GM23338 (cell line): ENCODE measurements around the gene ZNF311. TPM values are rescaled to one million over a fixed set of nuclear protein-coding genes. Genes with fewer than 3 reads are reported as not detected.

Experiments used
- ATAC-seq: fragments of 200-7000 bp; cut with Tn5 transposase; 3 replicates; pipeline ENCODE4 v1.9.1; 2020
- DNase-seq: peaks from one replicate; pipeline ENCODE4 v3.0.0-alpha.2; 2015; ENCODE audit warnings: low spot score
- H2AFZ ChIP-seq: fragments of 200-600 bp; sonication (generic); 2 replicates; pipeline ENCODE4 v1.8.0; 2016; ENCODE audit warnings: antibody characterized with exemption, mild to moderate bottlenecking, moderate library complexity
- H3F3A ChIP-seq: fragments of 200-600 bp; sonication (generic); replicated peaks from 2 replicates; pipeline ENCODE4 v1.8.0; 2017; ENCODE audit warnings: antibody characterized with exemption, mixed run types, low read depth
- H3K27ac ChIP-seq: fragments of 200-600 bp; sonication (generic); 2 replicates; pipeline ENCODE4 v1.6.1; 2016; ENCODE audit warnings: low read depth
- H3K27me3 ChIP-seq: fragments of 200-600 bp; sonication (generic); 2 replicates; pipeline ENCODE4 v1.8.0; 2016; ENCODE audit warnings: mild to moderate bottlenecking, mixed run types, moderate library complexity; ENCODE audit not compliant: insufficient read depth
- H3K36me3 ChIP-seq: fragments of 200-600 bp; sonication (generic); 2 replicates; pipeline ENCODE4 v1.8.0; 2016; ENCODE audit warnings: mild to moderate bottlenecking; ENCODE audit not compliant: insufficient read depth
- H3K4me1 ChIP-seq: fragments of 200-600 bp; sonication (generic); 2 replicates; pipeline ENCODE4 v1.8.0; 2016; ENCODE audit warnings: mild to moderate bottlenecking, moderate library complexity; ENCODE audit not compliant: insufficient read depth
- H3K4me2 ChIP-seq: fragments of 200-600 bp; sonication (generic); 2 replicates; pipeline ENCODE4 v1.7.1; 2017; ENCODE audit warnings: mixed run types
- H3K4me3 ChIP-seq: fragments of 200-600 bp; sonication (generic); 2 replicates; pipeline ENCODE4 v1.6.1; 2016; ENCODE audit warnings: mixed run types
- H3K79me2 ChIP-seq: fragments of 200-600 bp; sonication (generic); replicated peaks from 2 replicates; pipeline ENCODE4 v1.8.0; 2017; ENCODE audit warnings: mild to moderate bottlenecking; ENCODE audit not compliant: insufficient read depth
- H3K9me2 ChIP-seq: fragments of 200-600 bp; sonication (generic); 2 replicates; pipeline ENCODE4 v1.8.0; 2017; ENCODE audit not compliant: insufficient read depth
- H4K20me1 ChIP-seq: fragments of 200-600 bp; sonication (generic); replicated peaks from 2 replicates; pipeline ENCODE4 v1.8.0; 2017; ENCODE audit warnings: mild to moderate bottlenecking; ENCODE audit not compliant: insufficient read depth
- H3K27ac Mint-ChIP-seq: 2 replicates; pipeline ENCODE4 v1.8.0; 2020; ENCODE audit warnings: inconsistent platforms, mild to moderate bottlenecking, moderate library complexity, mixed read lengths
- H3K27me3 Mint-ChIP-seq: 3 replicates; pipeline ENCODE4 v1.8.0; 2022; ENCODE audit warnings: low read depth, mild to moderate bottlenecking, moderate library complexity, mixed read lengths, inconsistent platforms; ENCODE audit not compliant: insufficient read depth, poor library complexity
- H3K36me3 Mint-ChIP-seq: 3 replicates; pipeline ENCODE4 v1.8.0; 2021; ENCODE audit warnings: low read depth, mild to moderate bottlenecking, inconsistent platforms, moderate library complexity, mixed read lengths
- H3K4me1 Mint-ChIP-seq: 3 replicates; pipeline ENCODE4 v1.8.0; 2020; ENCODE audit warnings: mild to moderate bottlenecking, inconsistent platforms, mixed read lengths
- H3K4me3 Mint-ChIP-seq: 3 replicates; pipeline ENCODE4 v1.8.0; 2021; ENCODE audit warnings: moderate library complexity, mild to moderate bottlenecking, inconsistent platforms, mixed read lengths
- H3K9me3 Mint-ChIP-seq: 3 replicates; pipeline ENCODE4 v1.8.0; 2020; ENCODE audit warnings: moderate library complexity, mild to moderate bottlenecking, inconsistent platforms, mixed read lengths
- CREB1 ChIP-seq: fragments of 250-450 bp; sonication (Bioruptor Pico); IDR thresholded peaks from 2 replicates; pipeline ENCODE4 v1.5.0; 2020; ENCODE audit warnings: low read depth, mild to moderate bottlenecking, moderate library complexity
- CTCF ChIP-seq, 2 experiments: fragments of 200-600 bp in 1 of 2; sonication (generic) in 1 of 2; conservative IDR thresholded peaks; 2 replicates each; pipeline versions ENCODE4 v1.5.1 to v1.6.1; 2016 to 2017; ENCODE audit warnings: antibody characterized with exemption in 2 of 2, low read depth in 2 of 2, mild to moderate bottlenecking in 2 of 2, moderate library complexity in 1 of 2
- EZH2 ChIP-seq: fragments of 200-600 bp; sonication (generic); IDR thresholded peaks from one replicate; pipeline ENCODE4 v1.8.0; 2017; ENCODE audit warnings: antibody characterized with exemption, mild to moderate bottlenecking, low read depth; ENCODE audit not compliant: unreplicated experiment
- EZH2phosphoT487 ChIP-seq: fragments of 200-600 bp; sonication (generic); IDR thresholded peaks from one replicate; pipeline ENCODE4 v1.8.1; 2018; ENCODE audit warnings: antibody characterized with exemption; ENCODE audit not compliant: unreplicated experiment
- NANOG ChIP-seq: IDR thresholded peaks from 2 replicates; pipeline ENCODE4 v1.6.1; 2016; ENCODE audit warnings: antibody characterized with exemption, borderline replicate concordance
- POLR2AphosphoS5 ChIP-seq: IDR thresholded peaks from 2 replicates; pipeline ENCODE4 v1.6.1; 2016; ENCODE audit warnings: antibody characterized with exemption, low read depth
- REST ChIP-seq: IDR thresholded peaks from one replicate; pipeline ENCODE4 v1.6.1; 2018; ENCODE audit warnings: antibody characterized with exemption; ENCODE audit not compliant: unreplicated experiment
- STAT1 ChIP-seq: IDR thresholded peaks from one replicate; pipeline ENCODE4 v1.6.1; 2016; ENCODE audit warnings: antibody characterized with exemption; ENCODE audit not compliant: unreplicated experiment
- ZNF331 ChIP-seq: fragments of 250-450 bp; sonication (Bioruptor Pico); IDR thresholded peaks from 2 replicates; pipeline ENCODE4 v1.5.0; 2020; ENCODE audit warnings: low read depth, mild to moderate bottlenecking, moderate library complexity
- polyA plus RNA-seq: library from polyadenylated mRNA; unstranded; fragments of >200 nt; fragmentation: Nextera tagmentation; extraction: Ambion mirVana; gene quantifications from 2 replicates; pipeline ENCODE4 v1.2.1, GENCODE V29; 2016
- total RNA-seq: library from RNA; depleted of rRNA; stranded (reverse); fragments of >200 nt; shearing (Covaris generic); gene quantifications from 2 replicates; pipeline ENCODE4 v1.2.3, GENCODE V29; 2014
- TF ChIP-seq, protein P1 (sequence below): fragments of 250-450 bp; sonication (Bioruptor Pico); IDR thresholded peaks from 2 replicates; pipeline ENCODE4 v1.5.0; 2020; ENCODE audit warnings: mild to moderate bottlenecking, moderate library complexity

Gene ZNF311
- total and polyA plus RNA-seq, 2 experiments from 2014 or later: 1.5 to 1.8 TPM

GRCh38 chr6:28947067-28947765, 57.9 kb downstream of the ZNF311 start (continued):
- TF ChIP-seq, protein P1, sequence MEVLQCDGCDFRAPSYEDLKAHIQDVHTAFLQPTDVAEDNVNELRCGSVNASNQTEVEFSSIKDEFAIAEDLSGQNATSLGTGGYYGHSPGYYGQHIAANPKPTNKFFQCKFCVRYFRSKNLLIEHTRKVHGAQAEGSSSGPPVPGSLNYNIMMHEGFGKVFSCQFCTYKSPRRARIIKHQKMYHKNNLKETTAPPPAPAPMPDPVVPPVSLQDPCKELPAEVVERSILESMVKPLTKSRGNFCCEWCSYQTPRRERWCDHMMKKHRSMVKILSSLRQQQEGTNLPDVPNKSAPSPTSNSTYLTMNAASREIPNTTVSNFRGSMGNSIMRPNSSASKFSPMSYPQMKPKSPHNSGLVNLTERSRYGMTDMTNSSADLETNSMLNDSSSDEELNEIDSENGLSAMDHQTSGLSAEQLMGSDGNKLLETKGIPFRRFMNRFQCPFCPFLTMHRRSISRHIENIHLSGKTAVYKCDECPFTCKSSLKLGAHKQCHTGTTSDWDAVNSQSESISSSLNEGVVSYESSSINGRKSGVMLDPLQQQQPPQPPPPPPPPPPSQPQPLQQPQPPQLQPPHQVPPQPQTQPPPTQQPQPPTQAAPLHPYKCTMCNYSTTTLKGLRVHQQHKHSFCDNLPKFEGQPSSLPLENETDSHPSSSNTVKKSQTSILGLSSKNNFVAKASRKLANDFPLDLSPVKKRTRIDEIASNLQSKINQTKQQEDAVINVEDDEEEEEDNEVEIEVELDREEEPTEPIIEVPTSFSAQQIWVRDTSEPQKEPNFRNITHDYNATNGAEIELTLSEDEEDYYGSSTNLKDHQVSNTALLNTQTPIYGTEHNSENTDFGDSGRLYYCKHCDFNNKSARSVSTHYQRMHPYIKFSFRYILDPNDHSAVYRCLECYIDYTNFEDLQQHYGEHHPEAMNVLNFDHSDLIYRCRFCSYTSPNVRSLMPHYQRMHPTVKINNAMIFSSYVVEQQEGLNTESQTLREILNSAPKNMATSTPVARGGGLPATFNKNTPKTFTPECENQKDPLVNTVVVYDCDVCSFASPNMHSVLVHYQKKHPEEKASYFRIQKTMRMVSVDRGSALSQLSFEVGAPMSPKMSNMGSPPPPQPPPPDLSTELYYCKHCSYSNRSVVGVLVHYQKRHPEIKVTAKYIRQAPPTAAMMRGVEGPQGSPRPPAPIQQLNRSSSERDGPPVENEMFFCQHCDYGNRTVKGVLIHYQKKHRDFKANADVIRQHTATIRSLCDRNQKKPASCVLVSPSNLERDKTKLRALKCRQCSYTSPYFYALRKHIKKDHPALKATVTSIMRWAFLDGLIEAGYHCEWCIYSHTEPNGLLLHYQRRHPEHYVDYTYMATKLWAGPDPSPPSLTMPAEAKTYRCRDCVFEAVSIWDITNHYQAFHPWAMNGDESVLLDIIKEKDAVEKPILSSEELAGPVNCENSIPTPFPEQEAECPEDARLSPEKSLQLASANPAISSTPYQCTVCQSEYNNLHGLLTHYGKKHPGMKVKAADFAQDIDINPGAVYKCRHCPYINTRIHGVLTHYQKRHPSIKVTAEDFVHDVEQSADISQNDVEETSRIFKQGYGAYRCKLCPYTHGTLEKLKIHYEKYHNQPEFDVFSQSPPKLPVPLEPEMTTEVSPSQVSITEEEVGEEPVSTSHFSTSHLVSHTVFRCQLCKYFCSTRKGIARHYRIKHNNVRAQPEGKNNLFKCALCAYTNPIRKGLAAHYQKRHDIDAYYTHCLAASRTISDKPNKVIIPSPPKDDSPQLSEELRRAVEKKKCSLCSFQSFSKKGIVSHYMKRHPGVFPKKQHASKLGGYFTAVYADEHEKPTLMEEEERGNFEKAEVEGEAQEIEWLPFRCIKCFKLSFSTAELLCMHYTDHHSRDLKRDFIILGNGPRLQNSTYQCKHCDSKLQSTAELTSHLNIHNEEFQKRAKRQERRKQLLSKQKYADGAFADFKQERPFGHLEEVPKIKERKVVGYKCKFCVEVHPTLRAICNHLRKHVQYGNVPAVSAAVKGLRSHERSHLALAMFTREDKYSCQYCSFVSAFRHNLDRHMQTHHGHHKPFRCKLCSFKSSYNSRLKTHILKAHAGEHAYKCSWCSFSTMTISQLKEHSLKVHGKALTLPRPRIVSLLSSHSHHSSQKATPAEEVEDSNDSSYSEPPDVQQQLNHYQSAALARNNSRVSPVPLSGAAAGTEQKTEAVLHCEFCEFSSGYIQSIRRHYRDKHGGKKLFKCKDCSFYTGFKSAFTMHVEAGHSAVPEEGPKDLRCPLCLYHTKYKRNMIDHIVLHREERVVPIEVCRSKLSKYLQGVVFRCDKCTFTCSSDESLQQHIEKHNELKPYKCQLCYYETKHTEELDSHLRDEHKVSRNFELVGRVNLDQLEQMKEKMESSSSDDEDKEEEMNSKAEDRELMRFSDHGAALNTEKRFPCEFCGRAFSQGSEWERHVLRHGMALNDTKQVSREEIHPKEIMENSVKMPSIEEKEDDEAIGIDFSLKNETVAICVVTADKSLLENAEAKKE: no peak
- no peak for TF ChIP-seq CTCF (conservative IDR thresholded peaks at IDR 0.05; ENCODE audit: low read depth in 2 of 2)
- no peak for TF ChIP-seq EZH2
- no peak for TF ChIP-seq EZH2phosphoT487
- no peak for TF ChIP-seq NANOG

DNA sequence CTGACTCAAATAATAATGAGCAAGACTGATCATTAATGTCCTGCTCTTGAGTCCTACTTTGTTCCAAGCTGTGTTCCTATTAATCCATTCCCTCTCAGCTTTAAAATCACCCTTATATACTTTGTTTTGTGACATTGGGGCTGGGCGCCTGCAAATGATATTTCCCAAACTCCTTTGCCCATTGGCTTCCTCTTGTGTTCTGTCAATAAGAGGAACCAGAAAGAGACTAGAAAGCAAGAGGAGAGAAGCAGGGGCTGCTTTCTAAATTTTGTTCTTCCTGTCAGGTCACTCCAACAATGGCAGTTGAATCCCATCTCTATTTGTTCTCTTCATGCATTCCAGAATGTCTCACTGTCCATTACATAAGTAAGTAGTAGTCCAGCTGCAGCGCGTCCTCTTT, 59.8 kb downstream of the ZNF311 start:
- no peak for DNase-seq
- Histone ChIP-seq H3K9me2 (no peaks in the 10 kb centered on the region), H3K36me3 (no peaks in the 10 kb centered on the region), H3K27me3 (no peaks in the 10 kb centered on the region), H3K4me2 (no peak overlapping the region), H2AFZ (no peak overlapping the region), H3K79me2 (no peaks in the 10 kb centered on the region), H3F3A (peaks cover 4% of the 10 kb centered on the region; the same call in 1 of the 2 replicates), H3K4me1 (peaks cover 17% of the 10 kb centered on the region), H3K4me3 (no peak overlapping the region), H3K27ac (no peak overlapping the region), H4K20me1 (no peaks in the 10 kb centered on the region)
- no peak overlapping the region for H3K27ac Mint-ChIP-seq
- peaks cover 21% of the 10 kb centered on the region for H3K9me3 Mint-ChIP-seq
- H3K36me3 Mint-ChIP-seq: peaks cover 6% of the 10 kb centered on the region; the same call in 2 of the 3 replicates
- H3K4me3 Mint-ChIP-seq: no peak overlapping the region; the same call in 2 of the 3 replicates
- H3K4me1 Mint-ChIP-seq: peaks cover 19% of the 10 kb centered on the region
- peaks cover 26% of the 10 kb centered on the region for H3K27me3 Mint-ChIP-seq
- no peak for ATAC-seq
- TF ChIP-seq POLR2AphosphoS5 (no peak), CREB1 (no peak), REST (no peak), EZH2 (no peak), NANOG (no peak), ZNF331 (no peak), STAT1 (no peak), CTCF (conservative IDR thresholded peaks at IDR 0.05; ENCODE audit: low read depth in 2 of 2) (no peak)
